Thyroid gland (tissue), 4 donors: Measurements from ENCODE around the gene ENOX1. TPM values are rescaled to one million over a fixed set of nuclear protein-coding genes. Genes with fewer than 3 reads are reported as not detected.

Experiments used
- DNase-seq, 2 donors: peaks; one replicate each; pipeline ENCODE4 v3.0.0-alpha.2; 2019
- H3K27ac ChIP-seq, 3 donors: fragments of 200-600 bp; sonication (generic); 1 replicate in 2 of 3; 2 replicates in 1 of 3; pipeline ENCODE4 v1.5.1; 2016 to 2019; ENCODE audit warnings: mild to moderate bottlenecking in 1 of 3, moderate library complexity in 1 of 3
- H3K27me3 ChIP-seq: fragments of 200-600 bp; sonication (generic); one replicate; pipeline ENCODE4 v1.5.1; 2019
- H3K36me3 ChIP-seq, 2 donors: fragments of 200-600 bp; sonication (generic); one replicate each; pipeline ENCODE4 v1.5.1; 2016 to 2019
- H3K4me1 ChIP-seq, 2 donors: fragments of 200-600 bp; sonication (generic); one replicate each; pipeline ENCODE4 v1.5.1; 2017 to 2019
- H3K4me3 ChIP-seq, 3 donors: fragments of 200-600 bp; sonication (generic); replicated peaks in 1 of 3; 1 replicate in 2 of 3; 2 replicates in 1 of 3; pipeline ENCODE4 v1.5.1; 2016; ENCODE audit warnings: mild to moderate bottlenecking in 1 of 3
- H3K9me3 ChIP-seq: fragments of 200-600 bp; sonication (generic); one replicate; pipeline ENCODE4 v1.5.1; 2017
- CTCF ChIP-seq, 6 experiments: fragments of 200-600 bp in 3 of 6; fragments of 450-650 bp in 3 of 6; sonication (generic) in 3 of 6; IDR thresholded peaks; one replicate each; pipeline ENCODE4 v1.5.1; 2016 to 2019; ENCODE audit warnings: antibody characterized with exemption in 6 of 6, mild to moderate bottlenecking in 2 of 6, inconsistent platforms in 1 of 6, moderate library complexity in 1 of 6
- POLR2A ChIP-seq, 2 donors: fragments of 450-650 bp; IDR thresholded peaks; one replicate each; pipeline ENCODE4 v1.6.1; 2017; ENCODE audit warnings: antibody characterized with exemption in 2 of 2, mild to moderate bottlenecking in 2 of 2, moderate library complexity in 1 of 2
- WGBS, 2 donors: methylation state at CpG; one replicate each; pipeline ENCODE4 v1.1.5; 2017; 5-methylcytosine and 5-hydroxymethylcytosine counted together
- intact Hi-C: fragments of 100-400 bp; cut with DNase I; formaldehyde crosslinking; loops from one replicate; pipeline ENCODE4 v1.15.1; 2023
- total RNA-seq, 4 donors: library from RNA; depleted of rRNA; stranded (reverse); fragments of >200 nt; gene quantifications; one replicate each; pipeline ENCODE4 v1.2.3, GENCODE V29; 2016

Gene ENOX1
- total RNA-seq, 4 donors from 2014 or later, result 0.13 to 1.8 (median 0.31) TPM

GRCh38 chr13:43235028-43235427 is 551.7 kb downstream of the ENOX1 start:
- no peak for TF ChIP-seq CTCF (IDR thresholded peaks at IDR 0.05)
- TF ChIP-seq POLR2A (IDR thresholded peaks at IDR 0.05), result no peak
- no peak overlapping the region for H3K27ac ChIP-seq
- no peaks in the 10 kb centered on the region for H3K27me3 ChIP-seq
- H3K9me3 ChIP-seq, result no peaks in the 10 kb centered on the region
- H3K4me3 ChIP-seq, result no peak overlapping the region
- no peak for DNase-seq
- no peaks in the 10 kb centered on the region for H3K36me3 ChIP-seq
- intact Hi-C loops, result no loop called here
- H3K4me1 ChIP-seq, result no peaks in the 10 kb centered on the region
- WGBS, 2 donors, result 70 to 77% methylated on average over 1 of the region's 1 CpG

DNA sequence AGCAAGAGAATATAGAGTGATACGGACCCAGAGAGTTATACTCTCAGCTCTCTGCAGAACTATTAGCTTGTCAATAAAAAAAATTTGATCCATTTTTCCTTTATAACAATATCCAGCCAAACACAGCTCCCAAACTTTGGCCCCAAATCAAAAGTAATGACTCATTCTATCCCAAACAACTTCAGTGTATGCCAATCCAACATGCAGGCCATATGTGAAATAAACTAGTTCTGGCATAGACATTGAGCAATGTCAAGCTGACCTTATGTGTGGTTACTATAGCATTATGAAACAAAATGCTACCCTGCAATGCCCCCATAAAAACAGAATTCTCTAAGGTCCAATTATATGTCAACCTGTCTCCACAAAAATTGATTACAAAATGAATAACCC is 553.9 kb downstream of the ENOX1 start:
- intact Hi-C loops, result no loop called here
- no peak for TF ChIP-seq CTCF (IDR thresholded peaks at IDR 0.05)
- TF ChIP-seq POLR2A (IDR thresholded peaks at IDR 0.05), result no peak
- Histone ChIP-seq H3K27me3 (no peaks in the 10 kb centered on the region), H3K36me3 (no peaks in the 10 kb centered on the region), H3K9me3 (no peaks in the 10 kb centered on the region), H3K4me1 (no peaks in the 10 kb centered on the region), H3K27ac (no peak overlapping the region), H3K4me3 (no peak overlapping the region)
- 91 to 98% methylated on average over 1 of the region's 1 CpG for WGBS, 2 donors
- no peak for DNase-seq

GRCh38 chr13:43232144-43232872 is 554.5 kb downstream of the ENOX1 start:
- no peaks in the 10 kb centered on the region for H3K27me3 ChIP-seq
- H3K9me3 ChIP-seq, result no peaks in the 10 kb centered on the region
- H3K4me3 ChIP-seq, result no peak overlapping the region
- no peaks in the 10 kb centered on the region for H3K4me1 ChIP-seq
- intact Hi-C loops, result no loop called here
- no peak overlapping the region for H3K27ac ChIP-seq
- TF ChIP-seq POLR2A (IDR thresholded peaks at IDR 0.05), result no peak
- no peaks in the 10 kb centered on the region for H3K36me3 ChIP-seq
- no peak for DNase-seq
- 81% methylated on average over 5 of the region's 5 CpGs for WGBS, 2 donors

DNA sequence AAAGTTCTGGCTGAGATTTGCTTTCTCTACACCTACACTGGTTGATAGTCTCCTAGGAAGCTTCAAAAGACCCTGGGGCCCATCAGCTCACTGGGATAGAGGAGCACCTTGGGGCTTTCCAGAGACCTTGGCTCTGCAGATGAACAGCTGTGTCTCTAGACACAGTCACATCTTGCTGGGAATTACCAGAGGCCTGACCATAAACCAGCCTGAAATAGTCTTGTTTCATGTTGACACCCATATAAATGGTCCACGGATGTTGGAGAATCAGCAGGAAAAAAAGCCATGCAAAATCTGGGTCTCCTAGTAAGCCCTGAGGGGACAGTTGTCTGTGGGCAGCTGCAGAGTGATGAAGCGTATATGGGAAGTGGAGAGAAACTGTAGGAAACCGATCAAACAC is 555.8 kb downstream of the ENOX1 start:
- Histone ChIP-seq H3K9me3 (no peaks in the 10 kb centered on the region), H3K4me3 (no peak overlapping the region), H3K4me1 (no peaks in the 10 kb centered on the region), H3K36me3 (no peaks in the 10 kb centered on the region), H3K27me3 (no peaks in the 10 kb centered on the region), H3K27ac (no peak overlapping the region)
- 77 to 87% methylated on average over 3 of the region's 3 CpGs for WGBS, 2 donors
- DNase-seq, result no peak
- no peak for TF ChIP-seq CTCF (IDR thresholded peaks at IDR 0.05)
- intact Hi-C loops, result no loop called here

DNA sequence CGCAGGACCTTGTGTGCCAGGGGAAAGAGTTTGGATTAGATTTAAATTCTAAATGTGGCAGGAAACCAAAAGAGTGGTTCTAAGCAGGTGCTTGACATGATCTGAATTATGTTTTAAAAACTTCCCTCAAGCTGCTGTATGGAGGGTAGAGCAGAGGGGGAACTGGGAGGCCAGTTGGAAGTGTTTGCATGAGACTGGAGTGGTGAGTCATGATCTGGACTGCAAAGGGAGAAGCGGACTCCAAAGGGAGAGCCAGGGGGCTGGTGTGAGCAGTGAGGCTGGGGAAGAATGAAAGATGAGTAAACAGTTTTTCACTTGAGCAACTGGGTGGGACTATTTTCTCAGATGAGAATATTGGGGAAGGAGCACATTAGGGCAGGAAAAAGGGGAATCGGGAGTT is 557.3 kb downstream of the ENOX1 start:
- no peak for DNase-seq
- intact Hi-C loops, result no loop called here
- TF ChIP-seq POLR2A (IDR thresholded peaks at IDR 0.05) (no peak), CTCF (IDR thresholded peaks at IDR 0.05) (no peak)
- Histone ChIP-seq H3K27me3 (no peaks in the 10 kb centered on the region), H3K9me3 (no peaks in the 10 kb centered on the region), H3K27ac (no peak overlapping the region), H3K36me3 (no peaks in the 10 kb centered on the region), H3K4me1 (no peaks in the 10 kb centered on the region), H3K4me3 (no peak overlapping the region)
- WGBS, 2 donors, result 64 to 77% methylated on average over 3 of the region's 3 CpGs
